ENCODE measurements around the gene LCN2.

DNA sequence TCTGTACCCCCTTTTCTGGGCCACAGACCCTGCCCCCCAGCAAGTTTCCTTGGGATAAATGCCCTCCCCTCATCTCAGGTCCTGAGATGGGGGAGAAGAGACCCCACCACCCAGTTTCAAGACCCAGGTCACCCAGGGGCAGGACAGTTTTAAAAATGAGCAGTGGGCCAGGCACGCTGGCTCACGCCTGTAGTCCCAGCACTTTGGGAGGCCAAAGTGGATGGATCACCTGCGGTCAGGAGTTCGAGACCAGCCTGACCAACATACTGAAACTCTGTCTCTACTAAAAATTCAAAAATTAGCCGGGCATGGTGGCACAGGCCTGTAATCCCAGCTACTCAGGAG lies 27.8 kb upstream of the LCN2 start:
- no peak for TF ChIP-seq POLR2AphosphoS5 (IDR thresholded peaks at IDR 0.05; ENCODE audit: borderline replicate concordance, low read depth, low read length)
- TF ChIP-seq EZH2 (IDR thresholded peaks at IDR 0.05), result no peak

All from SK-N-MC (cell line).